ENCODE results near the gene FBXO33.

FBXO33 gene

DNA sequence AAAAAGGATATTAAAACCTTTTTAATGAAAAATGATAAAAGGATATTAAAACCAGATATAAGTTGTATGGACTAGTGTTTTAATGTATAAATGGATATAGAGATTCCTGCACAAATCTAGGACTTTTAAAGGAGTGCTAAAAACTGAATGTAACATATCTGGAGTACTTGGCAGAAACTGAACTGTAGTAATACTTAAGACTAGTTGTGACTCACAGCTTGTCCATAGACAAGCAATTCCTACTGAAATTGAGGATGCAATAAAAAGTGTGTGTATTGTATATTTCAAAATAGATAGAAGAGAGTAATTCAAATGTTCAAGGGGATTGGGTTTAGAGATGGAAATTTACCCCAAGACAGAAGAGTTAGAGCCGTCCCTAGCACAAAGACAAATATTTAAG is 59.6 kb downstream of the FBXO33 start:
- H3K4me3 ChIP-seq (ENCODE audit: low read depth, low read length) = no peak overlapping the region
- ChIA-PET CTCF (interaction anchor here (0.9 to 1.9 kb wide), 3 partner anchors 8 to 266 kb away, joined by 4 to 12 read pairs (median 5); no protein-coding TSS in a partner anchor), POLR2A (no interaction called here)
- DNase-seq (ENCODE audit: low read depth, low spot score) = peak; percentile 26
- no peak for TF ChIP-seq CTCF (IDR thresholded peaks at IDR 0.05; ENCODE audit: insufficient read depth, low read length, missing control alignments)

- DNase-seq (ENCODE audit: low read depth, low spot score) = no peak
- ChIA-PET POLR2A (no interaction called here), CTCF (interaction anchor here (0.9 to 5.6 kb wide), 5 partner anchors 56 to 279 kb away, joined by 3 to 60 read pairs (median 3); no protein-coding TSS in a partner anchor)
- TF ChIP-seq CTCF (IDR thresholded peaks at IDR 0.05; ENCODE audit: insufficient read depth, low read length, missing control alignments) = no peak
- H3K4me3 ChIP-seq (ENCODE audit: low read depth, low read length) = no peak overlapping the region
These were observed 61.8 kb downstream of the FBXO33 start for GRCh38 chr14:39370415-39370814.

GRCh38 chr14:39369029-39369428 is 63.2 kb downstream of the FBXO33 start:
- POLR2A ChIA-PET = no interaction called here
- no peak for DNase-seq (ENCODE audit: low read depth, low spot score)
- CTCF ChIA-PET = interaction anchor here (0.9 to 5.6 kb wide), 10 partner anchors 8 to 263 kb away, joined by 3 to 60 read pairs (median 5); partner anchors contain the start of genes GEMIN2 and TRAPPC6B
- TF ChIP-seq CTCF (IDR thresholded peaks at IDR 0.05; ENCODE audit: insufficient read depth, low read length, missing control alignments) = no peak
- no peak overlapping the region for H3K4me3 ChIP-seq (ENCODE audit: low read depth, low read length)

- CTCF ChIA-PET = interaction anchor here (0.7 to 5.6 kb wide), 11 partner anchors 9 to 263 kb away, joined by 3 to 60 read pairs (median 4); partner anchors contain the start of genes GEMIN2 and TRAPPC6B
- H3K4me3 ChIP-seq (ENCODE audit: low read depth, low read length) = no peak overlapping the region
- POLR2A ChIA-PET = no interaction called here
- TF ChIP-seq CTCF (IDR thresholded peaks at IDR 0.05; ENCODE audit: insufficient read depth, low read length, missing control alignments) = peak; percentile 47
- DNase-seq (ENCODE audit: low read depth, low spot score) = peak; percentile 40
These were observed 63.8 kb downstream of the FBXO33 start for GRCh38 chr14:39368261-39368959.

- no peak for TF ChIP-seq CTCF (IDR thresholded peaks at IDR 0.05; ENCODE audit: insufficient read depth, low read length, missing control alignments)
- DNase-seq (ENCODE audit: low read depth, low spot score) = no peak
- no peak overlapping the region for H3K4me3 ChIP-seq (ENCODE audit: low read depth, low read length)
- ChIA-PET POLR2A (no interaction called here), CTCF (interaction anchor here (1.4 to 5.6 kb wide), 3 partner anchors 258 to 289 kb away, joined by 3 to 60 read pairs (median 13); no protein-coding TSS in a partner anchor)
These were observed 64.9 kb downstream of the FBXO33 start for GRCh38 chr14:39367387-39367751.

All from AG04449 (cell line).